ENCODE measurements around the gene ASTL.

DNA sequence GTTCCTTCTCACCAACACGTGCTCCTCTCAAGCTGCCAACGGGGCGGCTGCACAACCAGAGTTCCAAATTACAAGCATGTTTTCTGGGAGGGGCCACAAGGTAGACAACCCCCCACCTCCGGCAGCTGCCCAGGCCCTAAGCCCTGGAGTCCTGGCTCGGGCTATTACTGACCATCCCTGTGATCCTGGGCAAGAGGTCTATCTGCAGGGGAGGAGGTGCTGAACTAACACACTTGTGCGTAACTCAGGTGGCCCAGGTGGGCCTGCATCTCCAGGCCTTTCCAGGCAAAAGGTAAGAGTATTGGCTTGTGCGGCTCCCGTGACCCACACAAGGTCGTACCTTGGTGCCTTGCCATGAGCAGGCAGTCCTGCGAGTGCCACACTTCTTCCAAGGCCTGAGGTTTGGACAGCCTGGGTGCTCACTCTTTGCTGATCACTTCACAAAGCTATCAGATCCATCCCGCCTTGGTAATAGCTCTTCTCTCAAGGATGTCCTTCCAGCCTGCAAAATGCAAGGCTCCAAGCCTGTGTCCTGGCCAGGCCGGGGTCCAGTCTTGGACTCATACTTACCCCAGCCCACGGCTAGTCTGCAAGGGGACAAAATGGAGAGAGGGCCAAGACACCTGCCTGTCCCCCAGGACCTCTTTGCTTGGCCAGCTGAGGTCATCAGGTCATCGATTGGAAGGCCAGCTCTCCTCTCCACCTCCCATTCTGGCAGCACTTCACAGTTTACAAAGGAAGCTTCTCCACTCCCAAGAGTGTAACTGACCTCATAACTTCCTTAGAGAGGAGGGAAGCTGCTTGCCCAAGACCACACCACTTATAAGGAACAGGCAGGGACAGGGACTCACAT is 55.9 kb downstream of the ASTL start:
- TF ChIP-seq, protein P1, sequence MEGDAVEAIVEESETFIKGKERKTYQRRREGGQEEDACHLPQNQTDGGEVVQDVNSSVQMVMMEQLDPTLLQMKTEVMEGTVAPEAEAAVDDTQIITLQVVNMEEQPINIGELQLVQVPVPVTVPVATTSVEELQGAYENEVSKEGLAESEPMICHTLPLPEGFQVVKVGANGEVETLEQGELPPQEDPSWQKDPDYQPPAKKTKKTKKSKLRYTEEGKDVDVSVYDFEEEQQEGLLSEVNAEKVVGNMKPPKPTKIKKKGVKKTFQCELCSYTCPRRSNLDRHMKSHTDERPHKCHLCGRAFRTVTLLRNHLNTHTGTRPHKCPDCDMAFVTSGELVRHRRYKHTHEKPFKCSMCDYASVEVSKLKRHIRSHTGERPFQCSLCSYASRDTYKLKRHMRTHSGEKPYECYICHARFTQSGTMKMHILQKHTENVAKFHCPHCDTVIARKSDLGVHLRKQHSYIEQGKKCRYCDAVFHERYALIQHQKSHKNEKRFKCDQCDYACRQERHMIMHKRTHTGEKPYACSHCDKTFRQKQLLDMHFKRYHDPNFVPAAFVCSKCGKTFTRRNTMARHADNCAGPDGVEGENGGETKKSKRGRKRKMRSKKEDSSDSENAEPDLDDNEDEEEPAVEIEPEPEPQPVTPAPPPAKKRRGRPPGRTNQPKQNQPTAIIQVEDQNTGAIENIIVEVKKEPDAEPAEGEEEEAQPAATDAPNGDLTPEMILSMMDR (IDR thresholded peaks at IDR 0.05), result no peak
- TF ChIP-seq POLR2A (IDR thresholded peaks at IDR 0.05), result no peak
- TF ChIP-seq POLR2AphosphoS5 (IDR thresholded peaks at IDR 0.05), result no peak
- TF ChIP-seq EP300 (IDR thresholded peaks at IDR 0.05), result no peak
